Right lobe of liver (tissue), 4 donors: Measurements from ENCODE around the gene OMD.

Experiments
- CTCF ChIP-seq, 4 donors: fragments of 200-600 bp in 3 of 4; fragments of 450-650 bp in 1 of 4; IDR thresholded peaks; one replicate each; pipeline versions ENCODE4 v1.5.1 to v1.8.0; 2016 to 2022; ENCODE audit warnings: antibody characterized with exemption in 4 of 4, mild to moderate bottlenecking in 2 of 4
- POLR2A ChIP-seq: fragments of 450-650 bp; IDR thresholded peaks from one replicate; pipeline ENCODE4 v1.6.1; 2017; ENCODE audit warnings: antibody characterized with exemption, mild to moderate bottlenecking
- donor health status: DM: no; HTN: no; CAD: no.
- donor health status: DM: no; HTN: no; CAD: no.
- donor health status: DM: no; HTN: yes; CAD: no.

GRCh38 chr9:92402826-92403745, 21.2 kb downstream of the OMD start:
- TF ChIP-seq POLR2A: no peak
- no peak for TF ChIP-seq CTCF (IDR thresholded peaks at IDR 0.05)
